MV-4-11 (cell line): ENCODE results near the gene NAA38.
A peak's percentile ranks its signal among the peaks of the same experiment; 100 is the strongest.

Source experiments
- DNase-seq: peaks from one replicate; lab custom pipeline; 2025; lab: John Stamatoyannopoulos, UW

NAA38 gene

GRCh38 chr17:7840441-7840840 lies 16.9 kb downstream of the NAA38 start:
- DNase-seq: no peak

GRCh38 chr17:7839876-7840261 lies 17.5 kb downstream of the NAA38 start:
- peak; percentile 26 for DNase-seq

GRCh38 chr17:7839190-7839875 lies 18.0 kb downstream of the NAA38 start:
- peak; percentile 69 for DNase-seq

- peak; percentile 78 for DNase-seq
Observed at GRCh38 chr17:7838090-7839075, 19.0 kb downstream of the NAA38 start.

GRCh38 chr17:7837408-7838088 lies 19.8 kb downstream of the NAA38 start:
- peak; percentile 1 for DNase-seq

- peak; percentile 95 for DNase-seq
Observed at GRCh38 chr17:7836596-7837407, 20.6 kb downstream of the NAA38 start.

- no peak for DNase-seq
Observed at GRCh38 chr17:7835814-7836595, 21.4 kb downstream of the NAA38 start.

GRCh38 chr17:7834957-7835813 lies 22.2 kb downstream of the NAA38 start:
- peak; percentile 95 for DNase-seq

GRCh38 chr17:7834542-7834956 lies 22.8 kb downstream of the NAA38 start:
- peak; percentile 50 for DNase-seq

- peak; percentile 85 for DNase-seq
Observed at GRCh38 chr17:7833795-7834541, 23.4 kb downstream of the NAA38 start, which contains the start of gene KDM6B. Gene KDM6B, plus strand, starts transcription at chr17:7834217. Its CDS starts 11,338 bp downstream, at chr17:7845555.

- DNase-seq: no peak
Observed at GRCh38 chr17:7833011-7833794, 24.2 kb downstream of the NAA38 start.

- no peak for DNase-seq
Observed at GRCh38 chr17:7832431-7832830, 24.9 kb downstream of the NAA38 start.

- DNase-seq: no peak
Observed at GRCh38 chr17:7831233-7831632, 26.1 kb downstream of the NAA38 start.

GRCh38 chr17:7830616-7831015 lies 26.7 kb downstream of the NAA38 start:
- no peak for DNase-seq

- no peak for DNase-seq
Observed at GRCh38 chr17:7825206-7825990, 32.0 kb downstream of the NAA38 start.

GRCh38 chr17:7824021-7824924 lies 33.1 kb downstream of the NAA38 start:
- no peak for DNase-seq
